GM18498 (cell line): ENCODE data around the gene VAV2.

Source experiments
- ATAC-seq: cut with Tn5 transposase; IDR thresholded peaks from one replicate; pipeline ENCODE4 v1.9.1; 2021; ENCODE audit warnings: mild to moderate bottlenecking, moderate library complexity; ENCODE audit not compliant: unreplicated experiment

The VAV2 gene

GRCh38 chr9:133805876-133806622, 186.1 kb downstream of the VAV2 start:
- ATAC-seq: no peak

- no peak for ATAC-seq
These were observed 187.9 kb downstream of the VAV2 start for GRCh38 chr9:133804199-133804598.

- ATAC-seq: no peak
These were observed 188.4 kb downstream of the VAV2 start for GRCh38 chr9:133803745-133804144.

GRCh38 chr9:133803028-133803585, 189.0 kb downstream of the VAV2 start:
- ATAC-seq: no peak

GRCh38 chr9:133801739-133802138, 190.4 kb downstream of the VAV2 start:
- no peak for ATAC-seq

GRCh38 chr9:133800266-133800665, 191.9 kb downstream of the VAV2 start:
- ATAC-seq: no peak

- ATAC-seq: no peak
These were observed 192.4 kb downstream of the VAV2 start for GRCh38 chr9:133799716-133800115.

- no peak for ATAC-seq
These were observed 193.0 kb downstream of the VAV2 start for GRCh38 chr9:133799106-133799505.

GRCh38 chr9:133798160-133798559, 194.0 kb downstream of the VAV2 start:
- no peak for ATAC-seq

GRCh38 chr9:133797406-133798105, 194.6 kb downstream of the VAV2 start:
- no peak for ATAC-seq

GRCh38 chr9:133796562-133796961, 195.6 kb downstream of the VAV2 start:
- no peak for ATAC-seq

- no peak for ATAC-seq
These were observed 197.1 kb downstream of the VAV2 start for GRCh38 chr9:133795049-133795448.

- no peak for ATAC-seq
These were observed 197.9 kb downstream of the VAV2 start for GRCh38 chr9:133794016-133794760.

- no peak for ATAC-seq
These were observed 198.7 kb downstream of the VAV2 start for GRCh38 chr9:133793471-133793870.

- peak; percentile 62 for ATAC-seq
These were observed 199.2 kb downstream of the VAV2 start for GRCh38 chr9:133792721-133793470.

- no peak for ATAC-seq
These were observed 200.1 kb downstream of the VAV2 start for GRCh38 chr9:133791735-133792649.

GRCh38 chr9:133791069-133791468, 201.1 kb downstream of the VAV2 start:
- ATAC-seq: no peak

GRCh38 chr9:133789778-133790177, 202.3 kb downstream of the VAV2 start:
- no peak for ATAC-seq

GRCh38 chr9:133788819-133789717, 203.1 kb downstream of the VAV2 start:
- no peak for ATAC-seq
